H1 (cell line): ENCODE results near the gene DCLK1. TPM values are rescaled to one million over a fixed set of nuclear protein-coding genes. Genes with fewer than 3 reads are reported as not detected.

Source experiments
- CTCF ChIA-PET: fragments of 300-600 bp; sonication (Branson Sonifier 250); formaldehyde crosslinking; loops from one replicate; lab custom pipeline; 2021; ENCODE audit not compliant: partially characterized antibody; lab: Charles Lee
- POLR2A ChIA-PET: fragments of 300-600 bp; sonication (Branson Sonifier 250); formaldehyde crosslinking; loops from one replicate; lab custom pipeline; 2021; ENCODE audit warnings: inconsistent platforms; ENCODE audit not compliant: partially characterized antibody; lab: Charles Lee
- DNase-seq, 2 experiments: peaks; one replicate each; pipeline versions ENCODE4 v3.0.0 to v3.0.0-alpha.2; 2010 to 2022; ENCODE audit warnings: low spot score in 2 of 2, low read depth in 1 of 2, mixed read lengths in 1 of 2
- FAIRE-seq: peaks from 2 replicates; lab custom pipeline; 2011; peaks lifted over from hg19 to GRCh38; lab: Jason Lieb, UNC
- H2AFZ ChIP-seq: 2 replicates; pipeline ENCODE4 v1.8.1; 2012; ENCODE audit warnings: low read length, inconsistent platforms
- H2AK5ac ChIP-seq: 2 replicates; pipeline ENCODE4 v1.6.1; 2013; ENCODE audit warnings: low read depth, low read length
- H2BK120ac ChIP-seq: replicated peaks from 2 replicates; pipeline ENCODE3; 2013; ENCODE audit warnings: low read depth, low read length, inconsistent platforms
- H2BK12ac ChIP-seq: 2 replicates; pipeline ENCODE4 v1.6.1; 2013; ENCODE audit warnings: low read depth, low read length
- H2BK15ac ChIP-seq: 2 replicates; pipeline ENCODE4 v1.6.1; 2013; ENCODE audit warnings: low read length
- H2BK20ac ChIP-seq: 2 replicates; pipeline ENCODE4 v1.6.1; 2013; ENCODE audit warnings: low read length
- H2BK5ac ChIP-seq: 2 replicates; pipeline ENCODE4 v1.6.1; 2013; ENCODE audit warnings: low read depth, low read length
- H3K14ac ChIP-seq: 2 replicates; pipeline ENCODE4 v1.6.1; 2013; ENCODE audit warnings: inconsistent platforms; ENCODE audit not compliant: insufficient read length
- H3K18ac ChIP-seq: 2 replicates; pipeline ENCODE4 v1.6.1; 2013; ENCODE audit warnings: low read length; ENCODE audit errors: extremely low read depth
- H3K23ac ChIP-seq: 2 replicates; pipeline ENCODE4 v1.6.1; 2013; ENCODE audit warnings: inconsistent platforms; ENCODE audit not compliant: insufficient read length
- H3K23me2 ChIP-seq: 2 replicates; pipeline ENCODE4 v1.6.1; 2013; ENCODE audit warnings: low read depth, low read length
- H3K27ac ChIP-seq: 2 replicates; pipeline ENCODE4 v1.6.1; 2011; ENCODE audit warnings: low read depth, low read length, inconsistent platforms
- H3K27me3 ChIP-seq, 4 experiments: replicated peaks in 1 of 4; 1 replicate in 1 of 4; 2 replicates in 3 of 4; pipeline versions ENCODE4 v1.6.1 to v1.8.1; 2011 to 2013; ENCODE audit warnings: low read length in 3 of 4, mild to moderate bottlenecking in 3 of 4, inconsistent platforms in 2 of 4, mixed read lengths in 2 of 4, moderate library complexity in 1 of 4; ENCODE audit not compliant: control insufficient read depth in 3 of 4, insufficient read depth in 3 of 4; ENCODE audit errors: extremely low read depth in 1 of 4
- H3K36me3 ChIP-seq, 4 experiments: 2 replicates each; pipeline versions ENCODE4 v1.6.1 to v1.8.1; 2011 to 2013; ENCODE audit warnings: mild to moderate bottlenecking in 4 of 4, low read length in 3 of 4, moderate library complexity in 2 of 4, control low read depth in 1 of 4, inconsistent platforms in 1 of 4; ENCODE audit not compliant: insufficient read depth in 4 of 4, control insufficient read depth in 2 of 4
- H3K4ac ChIP-seq: replicated peaks from 2 replicates; pipeline ENCODE3; 2013; ENCODE audit warnings: low read length, low read depth, mixed read lengths, inconsistent platforms; ENCODE audit not compliant: insufficient read length
- H3K4me1 ChIP-seq, 4 experiments: replicated peaks in 1 of 4; 1 replicate in 1 of 4; 2 replicates in 3 of 4; pipeline versions ENCODE4 v1.6.1 to v1.8.1; 2011 to 2013; ENCODE audit warnings: low read length in 3 of 4, inconsistent platforms in 2 of 4, mixed read lengths in 1 of 4; ENCODE audit not compliant: insufficient read depth in 4 of 4, control insufficient read depth in 3 of 4
- H3K4me2 ChIP-seq, 2 experiments: 2 replicates each; pipeline versions ENCODE4 v1.6.1 to v1.8.1; 2011 to 2013; ENCODE audit warnings: low read depth in 2 of 2, low read length in 2 of 2, control low read depth in 1 of 2, inconsistent platforms in 1 of 2, mild to moderate bottlenecking in 1 of 2; ENCODE audit not compliant: insufficient read depth in 1 of 2
- H3K4me3 ChIP-seq, 4 experiments: fragments of 200-600, 300-600 bp in 1 of 4; sonication (generic), shearing (Covaris generic), sonication (Bioruptor Twin) in 1 of 4; 2 replicates each; pipeline versions ENCODE4 v1.5.1 to v1.8.1; 2011 to 2016; ENCODE audit warnings: low read length in 4 of 4, low read depth in 3 of 4, control low read depth in 2 of 4, inconsistent platforms in 2 of 4, mild to moderate bottlenecking in 2 of 4, mixed read lengths in 1 of 4, moderate library complexity in 1 of 4; ENCODE audit not compliant: insufficient read depth in 2 of 4; ENCODE audit errors: extremely low read depth in 1 of 4
- H3K56ac ChIP-seq: replicated peaks from 2 replicates; pipeline ENCODE3; 2013; ENCODE audit warnings: low read depth, mild to moderate bottlenecking, mixed read lengths, low read length, inconsistent platforms; ENCODE audit not compliant: insufficient read length
- H3K79me1 ChIP-seq: 2 replicates; pipeline ENCODE4 v1.6.1; 2013; ENCODE audit warnings: low read depth, low read length, control low read depth
- H3K79me2 ChIP-seq, 2 experiments: 2 replicates each; pipeline versions ENCODE4 v1.6.1 to v1.8.1; 2012 to 2013; ENCODE audit warnings: low read length in 2 of 2, mild to moderate bottlenecking in 2 of 2, inconsistent platforms in 1 of 2; ENCODE audit not compliant: insufficient read depth in 2 of 2, control insufficient read depth in 1 of 2
- H3K9ac ChIP-seq, 4 experiments: replicated peaks in 1 of 4; 1 replicate in 1 of 4; 2 replicates in 3 of 4; pipeline versions ENCODE4 v1.6.1 to v1.8.1; 2011 to 2013; ENCODE audit warnings: low read depth in 3 of 4, low read length in 3 of 4, control low read depth in 2 of 4, mild to moderate bottlenecking in 2 of 4, moderate library complexity in 2 of 4, inconsistent platforms in 1 of 4; ENCODE audit errors: extremely low read depth in 1 of 4
- H3K9me3 ChIP-seq, 2 experiments: 2 replicates each; pipeline versions ENCODE4 v1.6.1 to v1.8.1; 2012 to 2013; ENCODE audit warnings: mild to moderate bottlenecking in 2 of 2, moderate library complexity in 2 of 2, control low read depth in 1 of 2, inconsistent platforms in 1 of 2, low read depth in 1 of 2, low read length in 1 of 2, mixed read lengths in 1 of 2; ENCODE audit not compliant: insufficient read depth in 2 of 2
- H4K20me1 ChIP-seq, 2 experiments: replicated peaks in 1 of 2; 2 replicates each; pipeline versions ENCODE3 to v1.8.1; 2011 to 2013; ENCODE audit warnings: inconsistent platforms in 2 of 2, low read length in 2 of 2, mild to moderate bottlenecking in 1 of 2; ENCODE audit not compliant: insufficient read depth in 2 of 2, control insufficient read depth in 1 of 2
- H4K5ac ChIP-seq: 2 replicates; pipeline ENCODE4 v1.6.1; 2013; ENCODE audit warnings: low read length, low read depth, mixed read lengths, inconsistent platforms; ENCODE audit not compliant: insufficient read length
- H4K8ac ChIP-seq: 2 replicates; pipeline ENCODE4 v1.8.0; 2013; ENCODE audit warnings: mild to moderate bottlenecking, moderate library complexity, low read length, inconsistent platforms; ENCODE audit not compliant: insufficient read depth; ENCODE audit errors: extremely low read depth
- H4K91ac ChIP-seq: replicated peaks from 2 replicates; pipeline ENCODE3; 2013; ENCODE audit warnings: low read length, mixed read lengths, inconsistent platforms; ENCODE audit not compliant: insufficient read length
- KDM4A ChIP-seq: IDR thresholded peaks from one replicate; pipeline ENCODE4 v1.7.1; 2012; ENCODE audit warnings: low read depth, mild to moderate bottlenecking, moderate library complexity, low read length, inconsistent platforms; ENCODE audit not compliant: severe bottlenecking
- NANOG ChIP-seq: IDR thresholded peaks from 2 replicates; pipeline ENCODE4 v1.6.1; 2011; ENCODE audit warnings: low read length, low read depth, mild to moderate bottlenecking, inconsistent platforms; ENCODE audit not compliant: insufficient read depth, poor library complexity, severe bottlenecking
- RAD21 ChIP-seq, 2 experiments: IDR thresholded peaks in 1 of 2; conservative IDR thresholded peaks in 1 of 2; 2 replicates each; pipeline ENCODE4 v1.6.1; 2011; ENCODE audit warnings: low read depth in 2 of 2, low read length in 2 of 2, improper control_type of control experiment in 1 of 2, inconsistent platforms in 1 of 2, mild to moderate bottlenecking in 1 of 2, moderate library complexity in 1 of 2
- RBBP5 ChIP-seq: IDR thresholded peaks from 2 replicates; pipeline ENCODE4 v1.7.1; 2012; ENCODE audit warnings: low read depth, mild to moderate bottlenecking, inconsistent platforms, low read length, moderate library complexity, borderline replicate concordance
- RXRA ChIP-seq: IDR thresholded peaks from 2 replicates; pipeline ENCODE4 v1.6.1; 2011; ENCODE audit warnings: low read depth, mild to moderate bottlenecking, low read length, moderate library complexity; ENCODE audit not compliant: insufficient read depth
- SP4 ChIP-seq: IDR thresholded peaks from 2 replicates; pipeline ENCODE4 v1.6.1; 2012; ENCODE audit warnings: low read length, inconsistent platforms
- TAF7 ChIP-seq: optimal IDR thresholded peaks from 2 replicates; pipeline ENCODE3; 2011; ENCODE audit warnings: low read depth, mild to moderate bottlenecking, inconsistent platforms, low read length, moderate library complexity, borderline replicate concordance
- TBP ChIP-seq: IDR thresholded peaks from 2 replicates; pipeline ENCODE4 v1.6.1; 2011; ENCODE audit warnings: low read depth, low read length, improper control_type of control experiment
- ZNF274 ChIP-seq: IDR thresholded peaks from 2 replicates; pipeline ENCODE4 v1.7.0; 2012; ENCODE audit warnings: low read length, borderline replicate concordance; ENCODE audit errors: extremely low read depth
- WGBS, 2 experiments: shearing (Covaris generic) in 1 of 2; methylation state at CpG; one replicate each; pipeline versions ENCODE4 v1.1.6 to v1.1.7; 2013 to 2015; ENCODE audit warnings: low lambda C conversion rate in 2 of 2, mixed read lengths in 2 of 2, inconsistent platforms in 1 of 2, low coverage in 1 of 2, missing lambda C conversion rate in 1 of 2; ENCODE audit not compliant: insufficient replicate concordance in 2 of 2, insufficient coverage in 1 of 2, insufficient read length in 1 of 2; ENCODE audit errors: extremely low coverage in 1 of 2, missing lambda C conversion rate in 1 of 2; 5-methylcytosine and 5-hydroxymethylcytosine counted together
- polyA plus RNA-seq, 7 experiments: library from polyadenylated mRNA; depleted of rRNA in 3 of 7; stranded (reverse) in 5 of 7; unstranded in 2 of 7; fragments of >200 nt in 5 of 7; fragments of 200-250 nt in 2 of 7; gene quantifications; 1 replicate in 5 of 7; 2 replicates in 1 of 7; 4 replicates in 1 of 7; pipeline versions ENCODE4 v1.2.1 to v1.2.3, GENCODE V29; 2011 to 2013; ENCODE audit warnings: missing spikeins in 2 of 7, mixed read lengths in 2 of 7
- total RNA-seq: library from RNA; stranded (reverse); fragmentation: NEBNext Ultra II Directional; extraction: Animal tissue kit (Norgen Biotek cat#: 25700); gene quantifications from 2 replicates; pipeline ENCODE4 v1.2.1, GENCODE V29; 2021
- TF ChIP-seq, protein P1 (sequence below): IDR thresholded peaks from 2 replicates; pipeline ENCODE4 v1.6.1; 2012; ENCODE audit warnings: low read length, inconsistent platforms
- TF ChIP-seq, protein P2 (sequence below): IDR thresholded peaks from 2 replicates; pipeline ENCODE4 v1.6.1; 2012; ENCODE audit warnings: inconsistent platforms

Gene DCLK1
- total and polyA plus RNA-seq, 2 of the 8 experiments (the other 6 are each of a cell fraction or from before 2014, with no cell fraction given), result 22.8 to 41.0 TPM

DNA sequence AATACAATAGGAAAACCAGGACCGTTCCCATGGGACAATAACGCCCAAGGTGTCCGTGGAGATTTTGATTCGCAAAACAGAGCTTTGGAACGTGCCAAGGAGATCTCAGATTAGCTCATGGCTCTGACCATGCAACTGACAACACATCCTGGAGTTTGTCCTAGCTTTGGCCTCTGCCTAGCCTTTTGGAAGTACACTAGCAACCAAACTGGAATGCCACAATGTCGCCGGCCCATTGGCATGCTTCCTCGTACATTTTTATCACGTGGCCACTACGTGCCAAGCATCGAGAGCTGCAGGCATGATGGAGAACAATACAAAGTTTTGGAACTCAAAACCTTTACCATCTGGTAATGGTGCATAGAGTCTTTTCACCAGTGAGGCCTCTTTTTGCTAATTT, 256.5 kb downstream of the DCLK1 start:
- no peak overlapping the region for H3K14ac ChIP-seq
- no peaks in the 10 kb centered on the region for H3K79me2 ChIP-seq
- no peaks in the 10 kb centered on the region for H3K36me3 ChIP-seq
- ChIA-PET POLR2A (no interaction called here), CTCF (interaction anchor here (0.6 to 1.2 kb wide), 2 partner anchors 35 to 196 kb away, joined by 3 to 4 read pairs; no protein-coding TSS in a partner anchor)
- H3K4me1 ChIP-seq, result no peaks in the 10 kb centered on the region
- H3K27me3 ChIP-seq, result no peaks in the 10 kb centered on the region; a peak in 1 of 7 replicates
- H2AK5ac ChIP-seq, result no peak overlapping the region
- H3K4me3 ChIP-seq, result no peak overlapping the region
- no peak overlapping the region for H2BK120ac ChIP-seq
- no peaks in the 10 kb centered on the region for H3K9me3 ChIP-seq
- no peak overlapping the region for H4K91ac ChIP-seq
- H3K9ac ChIP-seq, result no peak overlapping the region
- peak overlapping the region; percentile 46; the same call in 1 of the 2 replicates for H2BK15ac ChIP-seq
- WGBS, 2 experiments, result 95% methylated on average over 11 of the region's 11 CpGs; no CpG with 5 or more reads in 1 of the 2 experiments
- H4K20me1 ChIP-seq, result peaks cover 0 to 1% of the 10 kb centered on the region in 2 experiments
- DNase-seq (no peak), FAIRE-seq (no peak)
- no peak overlapping the region for H2BK5ac ChIP-seq
- no peak overlapping the region for H3K18ac ChIP-seq
- H4K8ac ChIP-seq, result no peak overlapping the region
- no peak overlapping the region for H3K56ac ChIP-seq
- H3K4ac ChIP-seq, result no peak overlapping the region
- no peaks in the 10 kb centered on the region; the same call in 1 of the 2 replicates for H3K23me2 ChIP-seq
- no peak overlapping the region for H2BK12ac ChIP-seq
- H2AFZ ChIP-seq, result no peak overlapping the region
- TF ChIP-seq RBBP5 (no peak), SP4 (no peak), NANOG (no peak), RXRA (no peak), ZNF274 (no peak), TBP (no peak), KDM4A (no peak), RAD21 (IDR thresholded peaks at IDR 0.05 in 1 of 2, conservative IDR thresholded peaks at IDR 0.05 in 1 of 2; ENCODE audit: low read depth in 2 of 2, low read length in 2 of 2) (no peak), TAF7 (no peak)
- TF ChIP-seq, protein P1, sequence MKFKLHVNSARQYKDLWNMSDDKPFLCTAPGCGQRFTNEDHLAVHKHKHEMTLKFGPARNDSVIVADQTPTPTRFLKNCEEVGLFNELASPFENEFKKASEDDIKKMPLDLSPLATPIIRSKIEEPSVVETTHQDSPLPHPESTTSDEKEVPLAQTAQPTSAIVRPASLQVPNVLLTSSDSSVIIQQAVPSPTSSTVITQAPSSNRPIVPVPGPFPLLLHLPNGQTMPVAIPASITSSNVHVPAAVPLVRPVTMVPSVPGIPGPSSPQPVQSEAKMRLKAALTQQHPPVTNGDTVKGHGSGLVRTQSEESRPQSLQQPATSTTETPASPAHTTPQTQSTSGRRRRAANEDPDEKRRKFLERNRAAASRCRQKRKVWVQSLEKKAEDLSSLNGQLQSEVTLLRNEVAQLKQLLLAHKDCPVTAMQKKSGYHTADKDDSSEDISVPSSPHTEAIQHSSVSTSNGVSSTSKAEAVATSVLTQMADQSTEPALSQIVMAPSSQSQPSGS, result no peak
- TF ChIP-seq, protein P2, sequence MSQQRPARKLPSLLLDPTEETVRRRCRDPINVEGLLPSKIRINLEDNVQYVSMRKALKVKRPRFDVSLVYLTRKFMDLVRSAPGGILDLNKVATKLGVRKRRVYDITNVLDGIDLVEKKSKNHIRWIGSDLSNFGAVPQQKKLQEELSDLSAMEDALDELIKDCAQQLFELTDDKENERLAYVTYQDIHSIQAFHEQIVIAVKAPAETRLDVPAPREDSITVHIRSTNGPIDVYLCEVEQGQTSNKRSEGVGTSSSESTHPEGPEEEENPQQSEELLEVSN, result no peak
- TF ChIP-seq, all 59 proteins: peak for 0
- no peaks in the 10 kb centered on the region for H3K79me1 ChIP-seq
- H4K5ac ChIP-seq, result no peak overlapping the region
- H3K23ac ChIP-seq, result no peak overlapping the region
- no peak overlapping the region for H2BK20ac ChIP-seq
- H3K4me2 ChIP-seq, result no peak overlapping the region
- no peak overlapping the region for H3K27ac ChIP-seq
